ENCODE measurements around the gene EYA2.
"Not testable (repeated sequence)": the region's sequence is repeated elsewhere in the genome, so short reads cannot be mapped to it uniquely, and the experiment has no call there.

DNA sequence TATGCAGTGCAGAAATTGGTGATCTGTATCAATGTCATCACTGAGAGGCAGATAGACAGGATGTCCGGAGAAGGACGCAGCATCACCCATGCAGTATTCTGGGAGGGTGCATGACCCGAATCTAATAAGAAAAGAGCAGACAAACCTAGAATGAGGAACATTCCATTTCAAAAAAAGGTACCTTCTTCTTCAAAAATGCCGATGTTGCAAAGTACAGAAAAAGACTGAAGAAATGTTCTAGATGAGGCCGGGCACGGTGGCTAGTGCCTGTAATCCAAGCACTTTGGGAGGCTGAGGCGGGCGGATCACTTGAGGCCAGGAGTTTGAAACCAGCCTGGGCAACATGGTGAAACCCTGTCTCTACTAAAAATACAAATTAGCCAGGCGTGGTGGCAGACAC, 28.2 kb downstream of the EYA2 start:
- TF ChIP-seq, protein P1, sequence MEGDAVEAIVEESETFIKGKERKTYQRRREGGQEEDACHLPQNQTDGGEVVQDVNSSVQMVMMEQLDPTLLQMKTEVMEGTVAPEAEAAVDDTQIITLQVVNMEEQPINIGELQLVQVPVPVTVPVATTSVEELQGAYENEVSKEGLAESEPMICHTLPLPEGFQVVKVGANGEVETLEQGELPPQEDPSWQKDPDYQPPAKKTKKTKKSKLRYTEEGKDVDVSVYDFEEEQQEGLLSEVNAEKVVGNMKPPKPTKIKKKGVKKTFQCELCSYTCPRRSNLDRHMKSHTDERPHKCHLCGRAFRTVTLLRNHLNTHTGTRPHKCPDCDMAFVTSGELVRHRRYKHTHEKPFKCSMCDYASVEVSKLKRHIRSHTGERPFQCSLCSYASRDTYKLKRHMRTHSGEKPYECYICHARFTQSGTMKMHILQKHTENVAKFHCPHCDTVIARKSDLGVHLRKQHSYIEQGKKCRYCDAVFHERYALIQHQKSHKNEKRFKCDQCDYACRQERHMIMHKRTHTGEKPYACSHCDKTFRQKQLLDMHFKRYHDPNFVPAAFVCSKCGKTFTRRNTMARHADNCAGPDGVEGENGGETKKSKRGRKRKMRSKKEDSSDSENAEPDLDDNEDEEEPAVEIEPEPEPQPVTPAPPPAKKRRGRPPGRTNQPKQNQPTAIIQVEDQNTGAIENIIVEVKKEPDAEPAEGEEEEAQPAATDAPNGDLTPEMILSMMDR (IDR thresholded peaks at IDR 0.05): not testable (repeated sequence)
- TF ChIP-seq EP300, POLR2A (IDR thresholded peaks at IDR 0.05): not testable (repeated sequence)

All from sigmoid colon (tissue), 4 donors.